HuH-7 (cell line): ENCODE measurements around the gene EFHC1.

Source experiments
- DNase-seq: peaks from one replicate; pipeline ENCODE4 v3.0.0; 2011; ENCODE audit warnings: low spot score

The EFHC1 gene

GRCh38 chr6:52540286-52540902, 120.3 kb downstream of the EFHC1 start:
- no peak for DNase-seq

GRCh38 chr6:52541135-52541534, 121.0 kb downstream of the EFHC1 start:
- DNase-seq = no peak

- DNase-seq = no peak
Measured at GRCh38 chr6:52543262-52543661, 123.1 kb downstream of the EFHC1 start.

- DNase-seq = no peak
Measured at GRCh38 chr6:52543729-52544601, 123.8 kb downstream of the EFHC1 start.

- DNase-seq = no peak
Measured at GRCh38 chr6:52544602-52545405, 124.7 kb downstream of the EFHC1 start.

GRCh38 chr6:52545406-52546119, 125.4 kb downstream of the EFHC1 start:
- no peak for DNase-seq

- no peak for DNase-seq
Measured at GRCh38 chr6:52546192-52546591, 126.0 kb downstream of the EFHC1 start.

- DNase-seq = no peak
Measured at GRCh38 chr6:52546678-52547077, 126.5 kb downstream of the EFHC1 start.

GRCh38 chr6:52547647-52548352, 127.7 kb downstream of the EFHC1 start:
- DNase-seq = no peak

- DNase-seq = no peak
Measured at GRCh38 chr6:52548353-52548713, 128.2 kb downstream of the EFHC1 start.

- DNase-seq = no peak
Measured at GRCh38 chr6:52548999-52549398, 128.9 kb downstream of the EFHC1 start.

GRCh38 chr6:52549428-52549827, 129.3 kb downstream of the EFHC1 start:
- DNase-seq = no peak

- no peak for DNase-seq
Measured at GRCh38 chr6:52550014-52550575, 130.0 kb downstream of the EFHC1 start.

GRCh38 chr6:52550870-52551269, 130.7 kb downstream of the EFHC1 start:
- no peak for DNase-seq

- no peak for DNase-seq
Measured at GRCh38 chr6:52551483-52552277, 131.5 kb downstream of the EFHC1 start.

GRCh38 chr6:52552278-52552643, 132.1 kb downstream of the EFHC1 start:
- no peak for DNase-seq

- DNase-seq = no peak
Measured at GRCh38 chr6:52553158-52553557, 133.0 kb downstream of the EFHC1 start.

- DNase-seq = no peak
Measured at GRCh38 chr6:52553719-52554118, 133.6 kb downstream of the EFHC1 start.

GRCh38 chr6:52554684-52555280, 134.6 kb downstream of the EFHC1 start:
- DNase-seq = no peak
